CD4-positive, alpha-beta T cell treated with Interferon alpha-2 for 1 hour (primary cell): ENCODE measurements around the gene NTSR1.

Experiments
- DNase-seq, 2 donors: peaks; one replicate each; pipeline ENCODE4 v3.0.0-alpha.2; 2020 to 2022

The NTSR1 gene

DNA sequence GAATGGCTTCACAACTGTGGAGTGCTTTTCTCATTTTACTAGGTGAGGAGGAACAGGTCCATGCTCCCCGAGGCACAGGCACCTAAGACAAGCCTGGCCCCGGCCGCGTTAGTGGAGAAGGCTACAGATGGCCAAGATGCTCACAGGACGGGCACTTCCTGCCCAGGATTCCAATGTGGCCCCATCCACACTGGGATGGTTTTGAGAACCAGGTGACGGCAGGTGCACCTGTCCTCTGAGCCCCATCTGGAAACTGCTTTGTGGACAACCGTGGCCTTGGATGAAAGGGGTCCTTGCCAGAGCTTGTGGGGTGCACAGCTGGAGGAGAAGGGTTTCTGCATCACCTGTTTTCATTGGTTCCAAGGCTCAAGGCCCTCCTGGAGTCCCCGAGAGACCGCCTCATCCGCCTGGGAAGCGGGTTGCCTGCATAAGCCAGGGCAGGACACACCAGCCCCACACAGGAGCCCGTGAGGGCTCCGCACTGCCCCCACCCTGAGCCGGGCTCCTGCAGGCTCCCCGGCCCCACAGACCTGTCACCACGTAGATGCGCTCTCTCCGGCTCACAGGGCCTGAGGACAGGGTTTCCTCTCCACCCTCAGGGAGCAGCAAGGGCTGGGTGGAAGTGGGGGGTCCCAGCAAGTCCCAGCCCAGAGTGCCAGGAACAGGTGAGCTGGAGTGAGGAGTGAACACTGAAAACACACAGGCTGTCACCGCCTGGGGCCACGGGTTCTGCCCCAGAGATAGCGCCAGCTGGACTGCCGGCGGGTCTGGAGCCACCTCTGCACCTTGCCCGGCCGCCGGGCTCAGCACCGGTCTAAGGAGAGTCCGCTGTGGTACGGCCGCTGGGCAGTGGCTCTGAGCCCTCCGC lies 18.3 kb downstream of the NTSR1 start:
- no peak for DNase-seq

DNA sequence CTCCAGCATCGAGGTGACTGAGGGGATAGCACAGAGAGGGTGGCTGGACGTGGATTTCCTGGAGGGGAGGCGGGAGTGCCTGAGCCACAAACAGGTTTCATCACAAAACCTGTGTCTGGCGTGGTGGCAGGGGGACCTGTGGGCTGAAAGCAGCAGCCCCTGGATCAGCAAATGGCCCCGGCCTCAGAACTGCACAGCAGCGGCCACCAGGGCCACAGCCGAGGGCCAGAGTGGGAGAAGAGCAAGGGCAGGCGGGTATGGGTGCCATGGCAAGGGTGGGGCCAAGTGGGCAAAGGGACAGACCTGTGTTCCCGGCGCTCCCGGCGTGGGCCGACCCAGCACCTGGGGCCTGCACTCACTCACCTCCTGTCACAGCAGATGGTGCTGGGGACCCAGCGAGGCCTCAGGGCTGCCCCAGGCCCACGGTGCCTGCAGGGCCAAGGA lies 19.0 kb downstream of the NTSR1 start:
- DNase-seq = no peak

DNA sequence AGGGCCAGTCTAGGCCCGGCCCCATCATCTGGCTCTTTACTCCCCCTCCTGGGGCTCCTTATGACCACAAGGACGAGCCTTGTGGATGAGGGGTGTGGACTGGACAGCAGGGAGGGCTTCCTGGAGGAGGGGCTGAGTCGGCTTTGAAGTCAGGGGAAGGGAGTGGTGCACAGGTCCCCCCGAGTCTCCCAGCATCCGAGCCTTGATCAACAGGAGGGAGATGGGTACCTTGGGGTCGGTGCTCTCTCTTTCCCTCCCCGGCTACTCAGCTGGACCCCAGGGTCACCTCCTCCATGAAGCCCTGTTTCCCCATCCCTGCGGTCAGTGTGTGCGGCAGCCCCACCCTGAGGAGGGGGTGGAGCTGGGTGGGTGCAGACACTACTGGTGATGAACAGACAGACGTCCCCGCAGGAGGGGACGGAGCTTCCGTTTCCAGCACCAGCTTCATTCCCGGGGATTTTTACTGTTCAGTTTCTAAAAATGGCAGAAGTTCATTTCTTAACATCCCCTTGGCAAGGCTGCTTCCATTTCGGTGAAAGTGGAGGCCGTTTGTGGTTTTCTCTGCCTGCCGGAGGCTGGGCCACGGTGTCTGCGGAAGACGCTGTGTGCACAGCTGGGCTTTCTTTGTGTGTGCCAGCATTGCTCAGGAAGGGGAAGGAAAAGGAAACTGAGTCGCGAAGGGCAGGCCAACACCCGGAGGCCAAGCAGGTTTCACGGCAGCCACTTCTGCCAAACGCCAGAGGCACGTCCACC lies 19.6 kb downstream of the NTSR1 start:
- peak in 1 of 2 donors; percentile 24 for DNase-seq

DNA sequence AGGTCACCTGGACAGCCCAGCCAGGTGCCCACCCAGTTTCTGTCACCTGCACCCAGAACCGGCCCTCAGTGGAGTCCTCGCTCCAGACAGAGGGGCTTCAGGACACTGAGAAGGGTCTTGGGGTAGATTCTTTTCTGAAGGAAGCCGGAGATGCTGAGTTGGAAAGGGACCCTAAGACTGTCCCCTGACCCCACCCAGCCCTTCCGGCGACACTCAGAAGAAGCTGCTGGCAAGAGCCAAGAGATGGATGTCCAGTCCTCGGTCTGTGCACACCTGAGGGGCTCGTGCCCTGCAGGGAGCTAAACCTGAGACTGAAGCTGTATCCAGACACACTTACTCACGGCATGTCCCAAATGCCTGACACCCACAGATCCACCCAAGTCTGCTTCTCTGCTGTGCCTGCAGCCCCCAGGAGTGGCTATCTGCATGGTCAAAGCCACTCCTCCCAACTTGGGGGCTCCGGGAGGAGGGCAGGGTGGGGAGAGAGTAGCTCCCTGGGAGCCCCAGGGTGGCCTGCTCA lies 20.2 kb downstream of the NTSR1 start:
- no peak for DNase-seq

DNA sequence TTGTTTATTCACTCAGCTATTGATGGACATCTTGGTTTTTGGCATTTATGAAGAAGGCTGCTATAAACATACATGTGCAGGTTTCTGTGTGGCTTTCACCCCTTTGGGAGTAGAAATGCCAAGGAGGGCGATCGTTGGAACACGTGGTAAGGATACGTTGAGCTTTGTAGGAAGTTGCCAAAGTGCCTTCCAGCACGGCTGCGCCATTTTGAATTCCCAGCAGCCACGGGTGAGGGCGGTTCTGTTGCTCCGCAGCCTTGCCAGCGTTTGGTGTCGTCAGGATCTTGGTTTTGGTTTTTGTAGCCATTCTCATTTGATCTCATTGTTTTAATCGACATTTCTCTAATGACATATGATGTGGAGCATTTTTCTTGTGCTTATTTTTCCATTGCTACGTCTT lies 21.8 kb downstream of the NTSR1 start:
- no peak for DNase-seq

DNA sequence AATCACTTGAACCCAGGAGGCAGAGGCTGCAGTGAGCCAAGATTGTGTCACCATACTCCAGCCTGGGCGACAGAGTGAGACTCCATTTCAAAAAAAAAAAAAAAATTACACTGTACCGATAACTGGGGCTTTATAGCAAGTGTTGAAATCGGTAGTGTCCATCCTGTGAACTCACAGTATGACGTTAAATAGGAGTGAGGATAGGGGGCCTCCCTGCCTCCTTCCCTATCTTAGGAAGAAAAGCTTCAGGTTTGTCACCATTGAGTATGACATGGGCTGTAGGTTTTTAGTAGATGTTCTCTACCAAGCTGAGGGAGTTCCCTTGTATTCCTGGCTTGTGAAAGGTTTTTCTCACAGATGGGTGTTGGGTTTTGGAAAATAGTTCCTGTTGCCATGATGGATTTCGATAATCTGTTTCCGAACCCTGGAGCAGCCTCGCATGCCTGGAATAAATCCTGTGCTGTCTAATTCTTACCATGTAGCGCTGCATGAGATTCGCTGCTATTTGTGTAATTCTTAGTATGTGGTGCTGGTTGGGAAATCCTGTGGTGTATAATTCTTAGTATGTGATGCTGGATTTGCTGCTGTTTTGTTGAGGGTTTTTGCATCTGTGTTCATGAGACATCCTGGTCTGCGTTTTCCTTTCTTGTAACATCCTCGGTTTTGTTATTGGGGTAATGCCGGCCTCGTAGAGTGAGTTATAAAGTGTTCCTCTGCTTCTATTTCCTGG lies 23.6 kb downstream of the NTSR1 start:
- DNase-seq = no peak

DNA sequence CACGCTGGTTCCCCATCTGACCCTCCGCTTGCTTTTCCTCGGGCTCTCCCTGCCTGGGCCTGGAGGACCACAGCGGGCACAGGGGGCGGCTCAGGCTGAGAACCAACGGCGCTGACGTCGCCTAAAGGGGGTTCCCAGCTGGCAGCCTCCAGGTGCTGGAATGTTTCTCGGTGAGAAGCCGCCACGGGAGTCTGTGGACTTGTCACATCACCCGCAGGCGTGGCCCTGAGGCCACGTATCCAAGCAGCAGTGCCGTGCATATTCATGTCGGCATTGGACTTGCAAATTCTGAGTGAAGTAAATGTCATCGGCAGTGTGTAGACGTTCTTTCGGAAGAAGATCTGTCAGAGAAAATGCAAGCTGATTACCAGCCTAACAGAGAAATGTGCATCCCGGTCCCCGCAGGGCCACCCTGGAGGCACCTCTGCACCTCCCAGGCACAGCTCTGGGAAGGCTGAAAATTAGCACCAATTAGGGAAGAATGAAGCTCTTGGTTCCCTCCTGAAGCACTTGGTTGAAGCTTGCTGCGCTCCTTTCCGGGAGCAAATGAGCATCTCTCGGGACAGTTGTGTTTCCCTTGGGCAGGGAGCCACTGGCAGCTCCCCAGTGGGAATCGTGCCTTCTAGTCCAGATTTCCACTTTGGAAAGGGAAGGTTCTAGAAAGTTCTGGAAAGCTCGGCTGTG lies 24.3 kb downstream of the NTSR1 start:
- no peak for DNase-seq

DNA sequence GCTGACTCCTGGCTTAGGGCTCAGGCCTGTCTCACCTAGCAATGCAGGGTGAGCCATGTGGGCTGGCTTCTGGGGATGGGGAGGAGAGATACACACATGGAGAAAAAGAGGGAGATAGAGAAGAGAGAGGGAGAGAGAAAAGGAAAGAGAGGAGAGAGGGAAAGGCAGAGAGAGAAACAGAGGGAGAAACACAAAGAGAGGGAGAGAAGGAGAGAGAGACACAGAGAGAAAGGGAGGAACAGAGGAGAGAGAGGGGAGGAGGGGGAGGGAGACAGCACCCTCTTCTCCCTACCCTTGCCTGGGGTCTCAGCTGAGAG lies 24.8 kb downstream of the NTSR1 start:
- DNase-seq = no peak

DNA sequence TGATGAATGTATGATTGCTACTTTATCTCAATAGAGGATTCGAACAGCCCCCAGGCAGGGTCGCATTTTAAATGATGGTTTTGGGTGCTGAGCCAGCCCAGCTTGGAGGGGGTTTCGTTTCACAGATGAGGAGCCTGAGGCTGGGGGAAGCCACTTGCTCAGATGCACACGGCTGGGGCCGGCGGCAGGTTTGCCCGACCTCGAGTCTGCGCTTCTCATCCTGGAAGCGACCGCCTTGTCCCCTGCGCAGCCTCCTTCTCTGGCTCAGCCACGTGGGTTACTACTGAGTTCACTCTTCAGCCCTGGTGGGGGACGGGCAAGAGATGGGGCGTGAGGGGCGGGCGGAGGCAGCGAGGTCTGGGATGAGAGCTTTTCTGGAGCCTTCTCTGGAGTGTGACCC lies 25.3 kb downstream of the NTSR1 start:
- DNase-seq = no peak

DNA sequence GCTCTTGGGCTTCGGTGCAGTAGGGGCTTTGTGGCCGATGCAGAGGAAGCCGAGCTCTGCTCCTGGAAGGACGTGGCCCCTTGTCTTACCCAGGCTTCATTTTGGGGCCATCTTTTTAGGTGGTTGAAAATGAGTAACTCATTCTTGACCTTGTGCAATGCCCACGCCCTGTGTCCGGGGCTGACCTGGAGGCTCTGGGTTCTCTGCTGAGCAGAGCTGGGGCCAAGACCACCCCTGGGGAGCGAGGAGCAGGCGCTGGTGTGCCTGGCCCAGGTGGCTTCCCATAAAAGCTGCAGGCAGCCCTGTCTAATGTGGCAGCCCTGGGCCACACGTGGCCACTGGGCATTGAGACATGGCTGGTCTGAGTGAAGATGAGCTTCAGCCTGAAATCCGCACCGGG lies 25.7 kb downstream of the NTSR1 start:
- DNase-seq = no peak

DNA sequence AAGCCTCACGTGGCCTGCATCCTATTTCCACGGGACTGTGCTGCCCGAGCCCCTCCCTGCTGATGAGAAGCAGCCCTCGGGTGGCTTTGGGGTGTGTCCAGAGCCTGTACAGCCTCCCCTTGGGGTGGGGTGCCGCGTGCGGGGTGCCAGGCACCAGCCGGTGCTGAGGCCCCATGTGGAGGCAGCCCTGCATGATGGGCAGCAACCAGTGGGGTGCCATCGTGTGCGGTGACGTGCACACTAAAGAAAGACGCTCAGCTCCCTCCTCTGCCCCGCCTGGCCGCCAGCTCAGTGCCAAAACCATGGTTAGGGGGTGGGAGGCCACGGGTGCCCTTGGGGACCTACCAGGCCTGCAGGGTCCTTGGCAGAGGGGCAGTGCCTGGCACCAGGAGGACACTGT lies 26.2 kb downstream of the NTSR1 start:
- no peak for DNase-seq

DNA sequence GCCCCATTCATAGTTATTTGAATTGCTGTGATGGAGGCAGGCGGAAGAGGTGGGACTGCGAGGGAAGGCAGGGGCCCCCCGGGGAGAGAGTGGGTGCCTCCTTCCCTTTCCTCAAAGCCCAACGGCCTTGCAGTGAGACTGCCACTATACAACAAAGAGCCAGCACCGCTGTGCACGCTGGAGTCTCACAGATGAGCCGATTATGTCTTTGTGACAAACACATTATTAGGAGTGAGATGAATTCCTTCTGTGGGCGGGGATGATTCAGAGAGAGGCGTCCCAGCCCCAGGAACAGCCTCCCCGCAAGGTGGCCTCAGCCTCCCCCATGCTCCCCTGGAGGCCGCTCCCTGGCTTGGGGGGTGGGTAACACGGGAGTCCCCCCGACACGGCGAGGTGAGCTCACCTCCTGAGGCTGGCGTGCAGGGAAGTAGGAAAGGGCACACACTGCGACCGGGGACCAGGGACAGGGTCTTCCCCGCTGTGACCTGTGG lies 26.7 kb downstream of the NTSR1 start:
- no peak for DNase-seq

DNA sequence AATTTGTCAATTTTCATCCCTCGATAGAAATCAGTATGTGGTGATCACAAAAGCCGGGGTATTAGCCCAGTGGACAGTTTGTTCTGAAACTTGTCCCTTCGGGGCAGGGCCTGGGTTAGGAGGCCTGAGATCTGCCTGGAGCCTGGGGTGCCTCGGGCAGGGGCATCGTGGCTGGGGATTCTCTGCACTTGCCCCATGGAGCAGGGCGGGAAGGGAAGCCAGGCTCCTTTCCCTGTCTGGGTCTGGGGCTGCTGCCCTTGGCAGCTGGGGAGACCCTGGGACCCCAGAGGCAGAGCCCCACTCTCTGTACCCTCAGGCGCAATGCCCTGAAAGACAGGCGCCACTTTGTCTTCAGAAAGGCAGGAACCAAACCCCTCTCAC lies 27.4 kb downstream of the NTSR1 start:
- DNase-seq = no peak

DNA sequence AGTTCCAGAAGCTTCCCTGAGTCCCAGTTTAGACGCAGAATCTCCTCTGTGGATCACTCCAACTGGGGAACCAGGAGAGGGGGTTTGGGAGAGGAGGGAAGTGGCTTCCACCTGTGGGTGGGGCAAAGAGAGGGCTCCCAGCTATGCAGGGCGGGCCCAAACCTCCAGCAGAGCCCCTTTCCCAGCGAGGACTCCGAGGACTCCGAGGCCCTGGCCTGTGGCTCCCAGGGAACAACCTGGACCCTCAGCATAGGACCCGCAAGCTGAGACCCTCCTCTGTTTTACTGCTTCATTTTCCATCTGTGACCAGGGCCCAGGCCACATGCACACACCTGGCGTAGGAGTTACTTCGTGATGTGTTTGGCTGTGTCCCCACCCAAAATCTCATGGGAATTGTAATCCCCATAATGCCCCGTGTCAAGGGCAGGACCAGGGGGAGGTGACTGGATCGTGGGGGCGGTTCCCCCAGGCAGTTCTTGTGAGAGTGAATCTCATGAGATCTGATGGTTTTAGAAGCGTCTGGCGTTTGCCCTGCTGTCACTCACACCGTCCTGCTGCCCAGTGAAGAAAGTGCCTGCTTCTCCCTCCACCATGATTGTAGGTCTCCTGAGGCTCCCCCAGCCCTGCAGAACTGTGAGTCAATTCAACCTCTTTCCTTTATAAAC lies 27.9 kb downstream of the NTSR1 start:
- DNase-seq = no peak

DNA sequence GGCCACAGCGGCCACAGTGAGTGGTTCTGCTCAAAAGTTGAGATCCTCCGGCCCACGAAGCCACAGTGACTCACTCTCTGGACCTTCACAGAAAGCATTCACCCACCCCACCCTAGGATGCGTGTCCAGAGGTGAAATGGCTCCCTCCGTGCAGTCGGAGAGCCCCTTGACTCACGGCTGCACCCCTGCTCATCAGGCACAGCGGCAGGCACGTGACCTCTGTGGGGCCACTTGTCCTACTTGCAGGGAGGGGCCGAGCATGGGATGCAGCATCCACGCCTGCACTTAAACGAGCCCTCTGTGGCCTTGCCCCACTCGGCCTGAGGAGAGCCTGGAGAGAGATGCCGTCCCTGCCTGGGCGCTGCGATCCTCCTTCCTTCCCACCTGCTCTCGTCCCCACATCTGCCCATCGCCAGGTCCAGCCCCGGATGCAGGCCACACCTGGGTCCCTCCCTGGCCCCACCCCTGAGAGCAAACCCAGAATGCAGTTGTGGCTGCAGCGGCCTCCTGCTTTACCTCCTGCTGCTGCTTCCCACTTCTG lies 28.7 kb downstream of the NTSR1 start:
- DNase-seq = no peak

DNA sequence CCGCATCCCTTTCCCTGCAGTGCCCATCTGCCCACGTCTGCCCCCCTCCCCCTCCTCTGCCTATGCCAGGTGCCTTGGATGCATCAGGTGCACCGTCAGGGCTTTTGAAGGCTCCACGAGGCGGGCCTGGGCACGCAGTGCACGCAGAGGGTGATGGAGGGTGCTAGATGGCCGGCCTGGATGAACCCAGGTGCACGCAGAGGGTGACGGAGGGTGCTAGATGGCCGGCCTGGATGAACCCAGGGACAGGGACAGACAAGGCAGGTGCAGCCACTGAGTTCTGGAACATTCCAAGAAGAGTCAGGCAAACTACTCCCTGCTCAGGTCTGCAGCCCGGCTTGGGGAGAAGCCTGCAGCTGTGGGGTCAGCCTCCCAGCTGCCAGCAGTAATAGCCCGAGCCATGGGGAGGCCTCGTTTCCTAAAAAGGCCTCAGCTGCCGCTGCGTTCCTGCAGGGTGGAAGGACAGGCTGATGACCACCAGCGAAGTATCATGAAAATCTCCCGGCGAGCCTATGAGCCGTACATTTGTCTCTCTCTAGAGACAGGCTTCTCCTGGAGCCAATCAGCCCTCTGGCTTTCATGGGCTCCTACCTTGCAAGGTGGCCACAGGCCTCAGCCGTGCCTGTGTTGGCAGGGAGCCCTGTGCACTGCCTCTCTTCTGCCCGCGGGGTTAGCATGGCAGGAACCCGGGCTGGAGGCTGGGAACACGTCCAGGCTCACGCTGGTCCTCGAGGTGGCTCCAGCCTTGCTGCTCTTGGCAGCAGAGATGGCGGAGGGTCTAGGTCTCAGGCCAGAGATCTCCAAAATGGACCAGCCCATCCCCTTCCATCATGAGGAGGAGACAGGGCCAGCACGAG lies 29.6 kb downstream of the NTSR1 start:
- DNase-seq = no peak

DNA sequence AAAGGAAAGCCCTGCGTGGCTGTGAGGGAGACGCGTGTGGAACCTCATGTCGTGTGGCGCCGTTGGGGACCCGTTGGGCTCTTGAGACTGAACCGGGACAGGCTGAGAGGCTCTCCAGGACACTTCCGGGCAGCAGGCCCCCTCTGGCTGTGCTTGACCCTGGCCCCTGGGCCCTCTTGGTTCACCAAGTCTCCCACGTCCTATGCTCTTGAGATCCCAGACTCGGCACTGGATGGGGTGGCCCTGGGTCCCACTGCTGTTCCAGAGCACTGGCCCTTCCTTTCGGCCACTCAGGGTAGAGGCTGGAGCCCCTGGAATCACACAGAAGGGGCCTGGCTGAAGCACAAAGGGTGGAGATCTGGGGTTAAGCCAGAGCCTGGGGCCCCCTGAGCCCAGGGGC lies 30.4 kb downstream of the NTSR1 start:
- no peak for DNase-seq

DNA sequence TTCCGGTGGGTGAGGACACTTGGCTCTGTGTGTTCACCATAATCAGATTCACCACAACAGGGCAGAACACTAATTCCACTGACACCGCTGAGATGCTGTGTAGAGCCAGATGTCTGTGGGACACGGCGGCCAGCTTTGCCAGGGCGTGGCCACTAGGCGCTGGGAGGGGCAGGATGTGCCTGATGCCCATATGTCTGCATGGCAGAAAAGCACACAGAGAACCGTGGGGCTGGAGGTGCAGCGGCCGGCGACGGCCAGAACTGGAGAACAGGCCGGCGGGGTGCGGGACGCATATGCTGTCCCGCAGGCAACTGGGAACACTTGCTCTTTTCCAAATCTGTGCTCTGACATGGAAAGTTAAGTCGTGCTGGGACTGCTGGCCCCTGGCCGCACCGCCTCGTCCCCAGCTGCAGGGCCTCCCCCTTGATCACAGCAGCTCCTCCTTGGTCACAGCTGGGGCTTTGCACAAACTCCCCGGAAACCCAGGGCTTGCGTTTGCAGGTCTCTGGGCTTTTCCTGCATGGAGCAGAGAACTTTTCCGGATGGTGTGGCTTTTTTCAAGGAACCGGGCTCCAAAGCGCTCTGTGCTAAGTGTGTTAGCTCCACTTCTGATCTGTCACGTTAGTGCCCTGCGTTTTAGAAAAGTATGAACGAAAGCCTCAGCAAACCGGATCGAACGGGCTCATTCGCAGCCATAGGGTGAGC lies 31.1 kb downstream of the NTSR1 start:
- peak; percentile 1 to 54 for DNase-seq

DNA sequence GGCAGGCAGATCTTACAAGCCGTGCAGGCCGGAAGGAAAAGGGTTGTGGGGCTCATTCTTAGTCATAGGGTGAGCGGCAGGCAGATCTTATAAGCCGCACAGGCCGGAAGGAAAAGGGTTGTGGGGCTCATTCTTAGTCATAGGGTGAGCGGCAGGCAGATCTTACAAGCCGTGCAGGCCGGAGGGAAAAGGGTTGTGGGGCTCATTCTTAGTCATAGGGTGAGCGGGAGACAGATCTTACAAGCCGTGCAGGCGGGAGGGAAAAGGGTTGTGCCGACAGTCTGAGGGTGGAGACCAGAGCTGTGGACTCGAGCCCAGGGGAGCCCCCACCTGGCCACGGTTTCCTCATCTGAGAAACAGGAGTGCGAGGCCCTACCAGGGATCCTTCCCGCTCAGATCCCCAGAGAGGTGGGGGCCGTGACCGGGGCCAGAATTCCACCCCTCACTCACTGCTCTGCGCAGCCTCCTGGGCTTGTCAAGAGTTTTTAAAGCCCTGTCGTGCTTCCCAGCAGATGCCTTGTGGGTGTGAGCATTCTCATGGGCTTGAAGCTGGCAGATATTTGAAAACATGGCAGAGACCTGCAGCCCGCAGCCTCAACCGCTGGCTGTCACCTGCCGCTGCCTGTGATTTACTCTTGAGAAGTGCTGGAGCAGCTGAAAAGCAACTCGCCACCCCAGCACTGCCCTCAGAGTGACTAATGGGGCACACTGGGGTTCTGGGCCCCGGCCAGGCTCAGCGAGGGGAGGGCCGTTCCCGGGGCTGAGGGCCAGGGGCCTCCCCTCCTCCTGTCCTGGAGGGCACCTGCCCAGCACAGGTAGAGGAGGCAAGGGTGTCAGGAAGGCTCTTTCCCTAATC lies 31.9 kb downstream of the NTSR1 start:
- DNase-seq = peak; percentile 77 to 86
